HepG2 (cell line): ENCODE results near the gene GLUL. TPM values are rescaled to one million over a fixed set of nuclear protein-coding genes. Genes with fewer than 3 reads are reported as not detected.

Source experiments
- ATAC-seq: fragments of 200-7000 bp; cut with Tn5 transposase; 3 replicates; pipeline ENCODE4 v1.9.1; 2020; ENCODE audit warnings: mild to moderate bottlenecking, moderate library complexity
- BruUV-seq: library from RNA; stranded (reverse); fragments of 400-500 nt; replicated peaks from 2 replicates; lab custom pipeline; 2021; lab: Mats Ljungman, UMichigan
- CTCF ChIA-PET: fragments of 300-600 bp; formaldehyde crosslinking; extraction: SDS; loops from one replicate; lab custom pipeline; 2021; ENCODE audit warnings: low total read pairs, inconsistent platforms, low intra/inter-chr PET ratio; lab: Yijun Ruan, JAX
- POLR2A ChIA-PET: fragments of 350-600 bp; sonication (Branson Sonifier 250); formaldehyde crosslinking; loops from one replicate; lab custom pipeline; 2020; ENCODE audit warnings: antibody characterized with exemption, inconsistent platforms; lab: Yijun Ruan, JAX
- DNase-seq: peaks from one replicate; pipeline ENCODE4 v3.0.0-alpha.2; 2015; ENCODE audit warnings: low spot score
- FAIRE-seq: peaks from 3 replicates; lab custom pipeline; 2011; peaks lifted over from hg19 to GRCh38; lab: Jason Lieb, UNC
- H2AFZ ChIP-seq: one replicate; pipeline ENCODE4 v1.6.1; 2011; ENCODE audit warnings: low read length, inconsistent platforms
- H3K27ac ChIP-seq: fragments of 300-600 bp; 3 replicates; pipeline ENCODE4 v1.8.0; 2011; ENCODE audit warnings: mixed run types, mild to moderate bottlenecking, mixed read lengths, low read length, inconsistent platforms; ENCODE audit not compliant: insufficient read depth; ENCODE audit errors: extremely low read length
- H3K27me3 ChIP-seq, 2 experiments: fragments of 200-600 bp in 1 of 2; 2 replicates in 1 of 2; 3 replicates in 1 of 2; pipeline versions ENCODE4 v1.6.0 to v1.8.0; 2011; ENCODE audit warnings: low read length in 2 of 2, mild to moderate bottlenecking in 2 of 2, moderate library complexity in 2 of 2, inconsistent platforms in 1 of 2; ENCODE audit not compliant: insufficient read depth in 2 of 2, control insufficient read depth in 1 of 2
- H3K36me3 ChIP-seq, 2 experiments: fragments of 200-600 bp in 1 of 2; replicated peaks in 1 of 2; 2 replicates in 1 of 2; 3 replicates in 1 of 2; pipeline versions ENCODE4 v1.5.1 to v1.8.0; 2011; ENCODE audit warnings: low read length in 2 of 2, inconsistent platforms in 1 of 2; ENCODE audit not compliant: insufficient read depth in 2 of 2, control insufficient read depth in 1 of 2
- H3K4me1 ChIP-seq: 2 replicates; pipeline ENCODE4 v1.5.1; 2012; ENCODE audit warnings: low read length, inconsistent platforms; ENCODE audit not compliant: insufficient read depth
- H3K4me2 ChIP-seq: 2 replicates; pipeline ENCODE4 v1.6.0; 2011; ENCODE audit warnings: low read depth, low read length, inconsistent platforms
- H3K4me3 ChIP-seq, 3 experiments: fragments of 200-600 bp in 1 of 3; sonication (generic), shearing (Covaris generic) in 1 of 3; replicated peaks in 1 of 3; 2 replicates each; pipeline ENCODE4 v1.5.1; 2011 to 2016; ENCODE audit warnings: low read length in 3 of 3, inconsistent platforms in 2 of 3, low read depth in 2 of 3, mild to moderate bottlenecking in 2 of 3, control low read depth in 1 of 3, mixed read lengths in 1 of 3; ENCODE audit not compliant: insufficient read depth in 1 of 3
- H3K79me2 ChIP-seq: one replicate; pipeline ENCODE4 v1.6.1; 2011; ENCODE audit warnings: low read length, inconsistent platforms; ENCODE audit not compliant: insufficient read depth
- H3K9ac ChIP-seq: 2 replicates; pipeline ENCODE4 v1.6.0; 2011; ENCODE audit warnings: mild to moderate bottlenecking, low read depth, low read length, inconsistent platforms; ENCODE audit not compliant: insufficient read depth
- H3K9me3 ChIP-seq: 2 replicates; pipeline ENCODE4 v1.5.1; 2012; ENCODE audit warnings: mild to moderate bottlenecking, low read length
- H4K20me1 ChIP-seq: 2 replicates; pipeline ENCODE4 v1.6.0; 2011; ENCODE audit warnings: inconsistent platforms, mild to moderate bottlenecking, low read length, moderate library complexity; ENCODE audit not compliant: insufficient read depth
- AGO2 ChIP-seq: fragments of 200-400 bp; formaldehyde crosslinking; optimal IDR thresholded peaks from 2 replicates; pipeline ENCODE3; 2017; ENCODE audit warnings: mild to moderate bottlenecking, low read depth, low read length, moderate library complexity
- DNMT1 ChIP-seq: sonication (generic); formaldehyde crosslinking; IDR thresholded peaks from 2 replicates; pipeline ENCODE4 v1.5.1; 2020; ENCODE audit warnings: mild to moderate bottlenecking, missing genetic modification reagents
- FLYWCH1 ChIP-seq: sonication (generic); formaldehyde crosslinking; IDR thresholded peaks from 2 replicates; pipeline ENCODE4 v1.8.1; 2023; ENCODE audit warnings: mild to moderate bottlenecking, missing genetic modification reagents
- FOXJ3 ChIP-seq: sonication (generic); formaldehyde crosslinking; IDR thresholded peaks from 2 replicates; pipeline ENCODE4 v1.4.0; 2020; ENCODE audit warnings: missing genetic modification reagents, mild to moderate bottlenecking, borderline replicate concordance
- GATAD1 ChIP-seq: IDR thresholded peaks from 2 replicates; pipeline ENCODE4 v1.6.1; 2016; ENCODE audit warnings: missing genetic modification reagents, missing compliant biosample characterization
- GTF2F1 ChIP-seq: fragments of 150-350 bp; IDR thresholded peaks from 2 replicates; pipeline ENCODE4 v1.6.1; 2014; ENCODE audit warnings: low read length
- JUND ChIP-seq: sonication (generic); formaldehyde crosslinking; IDR thresholded peaks from 2 replicates; pipeline ENCODE4 v1.8.0; 2022; ENCODE audit warnings: mild to moderate bottlenecking, missing genetic modification reagents
- KDM2A ChIP-seq: sonication (generic); formaldehyde crosslinking; IDR thresholded peaks from 2 replicates; pipeline ENCODE4 v1.4.0; 2020; ENCODE audit warnings: low read depth, missing genetic modification reagents, borderline replicate concordance
- MAX ChIP-seq: IDR thresholded peaks from 2 replicates; pipeline ENCODE4 v1.6.1; 2012; ENCODE audit warnings: inconsistent platforms
- NFIB ChIP-seq: sonication (generic); formaldehyde crosslinking; IDR thresholded peaks from 2 replicates; pipeline ENCODE4 v1.9.0; 2021; ENCODE audit warnings: missing genetic modification reagents, mild to moderate bottlenecking, borderline replicate concordance
- PLRG1 ChIP-seq: fragments of 450-650 bp; conservative IDR thresholded peaks from 2 replicates; pipeline ENCODE4 v1.6.1; 2016
- POLR2A ChIP-seq, 2 experiments: IDR thresholded peaks; 2 replicates each; pipeline ENCODE4 v1.6.1; 2011; ENCODE audit warnings: low read depth in 2 of 2, low read length in 2 of 2, mild to moderate bottlenecking in 1 of 2, moderate library complexity in 1 of 2; ENCODE audit not compliant: insufficient read depth in 1 of 2
- POLR2AphosphoS5 ChIP-seq: IDR thresholded peaks from 2 replicates; pipeline ENCODE4 v1.6.1; 2012; ENCODE audit warnings: low read depth, low read length
- POLR2G ChIP-seq: fragments of 200-400 bp; formaldehyde crosslinking; IDR thresholded peaks from 2 replicates; pipeline ENCODE4 v1.6.1; 2018; ENCODE audit warnings: mild to moderate bottlenecking, low read depth, low read length, moderate library complexity
- RBAK ChIP-seq: sonication (generic); formaldehyde crosslinking; IDR thresholded peaks from 2 replicates; pipeline ENCODE4 v1.5.1; 2020; ENCODE audit warnings: mild to moderate bottlenecking, missing genetic modification reagents
- RBM22 ChIP-seq: fragments of 200-400 bp; formaldehyde crosslinking; optimal IDR thresholded peaks from 2 replicates; pipeline ENCODE3; 2017; ENCODE audit warnings: mild to moderate bottlenecking, low read length, moderate library complexity
- REPIN1 ChIP-seq: sonication (generic); formaldehyde crosslinking; IDR thresholded peaks from 2 replicates; pipeline ENCODE4 v1.8.0; 2022; ENCODE audit warnings: missing genetic modification reagents, low read depth, mild to moderate bottlenecking, borderline replicate concordance
- ZBTB42 ChIP-seq: sonication (generic); formaldehyde crosslinking; IDR thresholded peaks from 2 replicates; pipeline ENCODE4 v1.5.0; 2020; ENCODE audit warnings: mild to moderate bottlenecking, missing genetic modification reagents
- ZKSCAN5 ChIP-seq: sonication (generic); formaldehyde crosslinking; IDR thresholded peaks from 2 replicates; pipeline ENCODE4 v1.5.1; 2020; ENCODE audit warnings: mild to moderate bottlenecking, missing genetic modification reagents
- ZNF546 ChIP-seq: sonication (generic); formaldehyde crosslinking; conservative IDR thresholded peaks from 2 replicates; pipeline ENCODE4 v1.8.1; 2023; ENCODE audit warnings: mild to moderate bottlenecking, missing genetic modification reagents
- ZNF773 ChIP-seq: sonication (generic); formaldehyde crosslinking; IDR thresholded peaks from 2 replicates; pipeline ENCODE4 v1.4.0; 2020; ENCODE audit warnings: missing genetic modification reagents, borderline replicate concordance
- WGBS: methylation state at CpG from one replicate; pipeline ENCODE4 v1.1.6; 2017; ENCODE audit warnings: low lambda C conversion rate; 5-methylcytosine and 5-hydroxymethylcytosine counted together
- in situ Hi-C: cut with HindIII; loops from 2 replicates; pipeline ENCODE4 v1.10.0; 2017; ENCODE audit warnings: low pct_unique_long_range_greater_than_20kb; ENCODE audit not compliant: extremely low pct_ligation_motif_present
- intact Hi-C: fragments of 100-400 bp; cut with micrococcal nuclease; formaldehyde crosslinking; loops from one replicate; pipeline ENCODE4 v1.10.0; 2022; ENCODE audit not compliant: unreplicated experiment
- polyA plus RNA-seq, 8 experiments: library from polyadenylated mRNA; depleted of rRNA in 3 of 8; stranded (reverse) in 7 of 8; unstranded in 1 of 8; fragments of >200 nt; fragmentation: Illumina TruSeq in 4 of 8; extraction: Trizol in 4 of 8; gene quantifications; 2 replicates each; pipeline versions ENCODE4 v1.2.1 to v1.2.3, GENCODE V29; 2011 to 2016; ENCODE audit warnings: low read depth in 4 of 8, missing spikeins in 1 of 8, mixed read lengths in 1 of 8; ENCODE audit not compliant: insufficient read depth in 1 of 8
- total RNA-seq, 5 experiments: library from RNA; depleted of rRNA; stranded (reverse); fragments of >200 nt; fragmentation: Illumina TruSeq; extraction: Trizol; gene quantifications; 2 replicates each; pipeline ENCODE4 v1.2.3, GENCODE V29; 2016; ENCODE audit warnings: low read depth in 1 of 5

GLUL gene
- total and polyA plus RNA-seq, 2 of the 13 experiments (the other 11 are each of a cell fraction or from before 2014, with no cell fraction given): 423 to 827 TPM

GRCh38 chr1:182381962-182382819, 9.4 kb downstream of the GLUL start:
- no peak overlapping the region for H3K4me3 ChIP-seq
- in situ Hi-C loops (no loop called here), intact Hi-C loops (no loop called here)
- no peaks in the 10 kb centered on the region for H3K27me3 ChIP-seq
- no peak overlapping the region for H3K9ac ChIP-seq
- H3K27ac ChIP-seq: no peak overlapping the region
- no peak overlapping the region for H3K4me2 ChIP-seq
- peaks cover 7% of the 10 kb centered on the region for H3K79me2 ChIP-seq
- peaks cover 21 to 46% of the 10 kb centered on the region in 2 experiments for H3K36me3 ChIP-seq
- no peaks in the 10 kb centered on the region for H3K9me3 ChIP-seq
- ChIA-PET POLR2A (interaction anchor here (0.8 to 5.2 kb wide), 7 partner anchors 8 to 238 kb away, joined by 3 to 45 read pairs (median 4); partner anchors contain the start of gene GLUL), CTCF (no interaction called here)
- FAIRE-seq (no peak), DNase-seq (no peak), ATAC-seq (peak; percentile 5; the same call in 1 of the 3 replicates)
- H4K20me1 ChIP-seq: peaks cover 44% of the 10 kb centered on the region
- no peak overlapping the region for H2AFZ ChIP-seq
- no peak for TF ChIP-seq DNMT1 (CRISPR knock-in tag)
- TF ChIP-seq ZBTB42 (CRISPR knock-in tag): no peak
- no peak for TF ChIP-seq MAX
- TF ChIP-seq NFIB (CRISPR knock-in tag): no peak
- TF ChIP-seq REPIN1 (CRISPR knock-in tag): 0 out of 2 replicates have a peak, but pooled peaks have one; percentile 20
- no peak for TF ChIP-seq GATAD1 (CRISPR knock-in tag)
- TF ChIP-seq POLR2A (IDR thresholded peaks at IDR 0.05; ENCODE audit: insufficient read depth in 1 of 2, low read depth in 2 of 2, low read length in 2 of 2): peak; percentile 27 to 51; a peak in 2 of 4 replicates
- TF ChIP-seq AGO2: peak; percentile 20
- TF ChIP-seq RBAK (CRISPR knock-in tag): no peak
- TF ChIP-seq RBM22: peak; percentile 72
- no peak for TF ChIP-seq FLYWCH1 (CRISPR knock-in tag)
- 0 out of 2 replicates have a peak, but pooled peaks have one; percentile 16 for TF ChIP-seq KDM2A (CRISPR knock-in tag)
- TF ChIP-seq ZNF773 (CRISPR knock-in tag): no peak
- TF ChIP-seq POLR2G: peak; percentile 61
- TF ChIP-seq JUND: no peak
- no peak for TF ChIP-seq GTF2F1
- TF ChIP-seq ZNF546 (CRISPR knock-in tag): no peak
- peak; percentile 46; the same call in 1 of the 2 replicates for TF ChIP-seq POLR2AphosphoS5
- no peak for TF ChIP-seq ZKSCAN5 (CRISPR knock-in tag)
- TF ChIP-seq FOXJ3: 0 out of 2 replicates have a peak, but pooled peaks have one; percentile 14
- TF ChIP-seq PLRG1: no peak
- no TSS peak for BruUV-seq
- WGBS: 88% methylated on average over 9 of the region's 9 CpGs
- H3K4me1 ChIP-seq: peaks cover 51% of the 10 kb centered on the region
